Activated gamma-delta T cell treated with anti-CD3 and anti-CD28 coated beads, Interleukin-2, amount 50 U/mL, for 16 hours (primary cell): ENCODE measurements around the gene GSG1L.

Experiments used
- DNase-seq: peaks from one replicate; pipeline ENCODE4 v3.0.0-alpha.2; 2020; ENCODE audit warnings: low read depth

GSG1L gene

GRCh38 chr16:28091656-28092055 is 28.1 kb upstream of the GSG1L start:
- DNase-seq = no peak

GRCh38 chr16:28090646-28091377 is 27.3 kb upstream of the GSG1L start:
- no peak for DNase-seq

- no peak for DNase-seq
Observed at GRCh38 chr16:28089992-28090365, 26.5 kb upstream of the GSG1L start.

GRCh38 chr16:28089205-28089991 is 25.9 kb upstream of the GSG1L start:
- no peak for DNase-seq

- DNase-seq = no peak
Observed at GRCh38 chr16:28087675-28088300, 24.3 kb upstream of the GSG1L start.

- no peak for DNase-seq
Observed at GRCh38 chr16:28087140-28087660, 23.7 kb upstream of the GSG1L start.

- DNase-seq = no peak
Observed at GRCh38 chr16:28086186-28087139, 22.9 kb upstream of the GSG1L start.

- DNase-seq = no peak
Observed at GRCh38 chr16:28085389-28086171, 22.1 kb upstream of the GSG1L start.

GRCh38 chr16:28084209-28084608 is 20.7 kb upstream of the GSG1L start:
- no peak for DNase-seq

- no peak for DNase-seq
Observed at GRCh38 chr16:28082624-28083023, 19.1 kb upstream of the GSG1L start.

GRCh38 chr16:28081391-28081968 is 18.0 kb upstream of the GSG1L start:
- DNase-seq = no peak

GRCh38 chr16:28078261-28078660 is 14.7 kb upstream of the GSG1L start:
- DNase-seq = no peak

GRCh38 chr16:28073836-28074235 is 10.3 kb upstream of the GSG1L start:
- no peak for DNase-seq

- DNase-seq = no peak
Observed at GRCh38 chr16:28072087-28072486, 8.6 kb upstream of the GSG1L start.

- DNase-seq = no peak
Observed at GRCh38 chr16:28069971-28070794, 6.7 kb upstream of the GSG1L start.

GRCh38 chr16:28068976-28069375 is 5.5 kb upstream of the GSG1L start:
- DNase-seq = no peak

GRCh38 chr16:28067604-28068379 is 4.3 kb upstream of the GSG1L start:
- DNase-seq = no peak

GRCh38 chr16:28064706-28065249 is 1.3 kb upstream of the GSG1L start:
- DNase-seq = no peak

GRCh38 chr16:28064150-28064549 is 636 bp upstream of the GSG1L start:
- DNase-seq = no peak
